Central memory CD4-positive, alpha-beta T cell (primary cell): ENCODE results near the gene ANO3.
"Not testable (repeated sequence)": the region's sequence is repeated elsewhere in the genome, so short reads cannot be mapped to it uniquely, and the experiment has no call there.

Source experiments
- DNase-seq: peaks from one replicate; pipeline ENCODE4 v3.0.0; 2022

ANO3 gene

GRCh38 chr11:26579683-26580082, 247.8 kb downstream of the ANO3 start:
- no peak for DNase-seq

- DNase-seq = no peak
These were observed 249.0 kb downstream of the ANO3 start for GRCh38 chr11:26580929-26581328.

DNA sequence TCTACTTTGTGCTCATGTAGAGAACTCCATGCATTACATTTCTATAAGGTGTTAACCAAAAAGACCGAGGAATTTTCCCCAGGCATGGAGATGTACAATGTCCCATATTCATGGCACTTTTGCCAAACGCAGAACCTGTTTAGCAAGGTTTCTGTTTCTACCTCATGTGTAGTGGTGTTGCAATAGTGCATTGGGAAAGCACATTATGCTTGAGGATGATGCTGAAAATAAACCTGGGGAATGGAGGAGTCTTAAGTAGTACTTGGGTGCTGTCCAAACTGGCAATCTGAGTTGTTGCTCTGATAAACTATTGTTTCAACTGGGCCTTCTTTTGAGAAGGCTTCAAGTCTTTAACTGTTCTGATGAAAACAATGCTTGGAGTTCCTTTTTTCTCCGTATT, 251.6 kb downstream of the ANO3 start:
- no peak for DNase-seq

DNA sequence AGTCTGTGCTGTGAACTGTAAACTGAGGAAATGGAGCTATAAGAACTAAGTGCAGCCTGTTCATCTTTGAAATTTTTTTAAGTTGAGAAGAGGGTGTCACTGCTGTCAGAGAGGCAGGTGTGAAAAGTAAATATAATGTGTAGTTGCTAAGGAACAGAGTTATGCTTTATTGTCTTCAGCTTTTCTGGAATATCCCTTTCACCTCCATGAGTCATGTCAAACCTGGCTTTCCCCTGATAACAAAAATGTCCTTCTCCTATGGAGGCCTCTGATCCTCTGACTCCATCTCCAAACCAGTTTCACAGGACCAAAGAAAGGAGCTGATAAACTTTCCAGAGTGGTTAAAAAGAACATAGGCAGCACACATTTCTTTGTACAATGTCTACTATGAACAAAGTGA, 252.9 kb downstream of the ANO3 start:
- DNase-seq = no peak

GRCh38 chr11:26587073-26587472, 255.1 kb downstream of the ANO3 start:
- no peak for DNase-seq

- no peak for DNase-seq
These were observed 261.8 kb downstream of the ANO3 start for GRCh38 chr11:26593691-26594090.

- not testable (repeated sequence) for DNase-seq
These were observed 263.4 kb downstream of the ANO3 start for GRCh38 chr11:26595207-26595865.

DNA sequence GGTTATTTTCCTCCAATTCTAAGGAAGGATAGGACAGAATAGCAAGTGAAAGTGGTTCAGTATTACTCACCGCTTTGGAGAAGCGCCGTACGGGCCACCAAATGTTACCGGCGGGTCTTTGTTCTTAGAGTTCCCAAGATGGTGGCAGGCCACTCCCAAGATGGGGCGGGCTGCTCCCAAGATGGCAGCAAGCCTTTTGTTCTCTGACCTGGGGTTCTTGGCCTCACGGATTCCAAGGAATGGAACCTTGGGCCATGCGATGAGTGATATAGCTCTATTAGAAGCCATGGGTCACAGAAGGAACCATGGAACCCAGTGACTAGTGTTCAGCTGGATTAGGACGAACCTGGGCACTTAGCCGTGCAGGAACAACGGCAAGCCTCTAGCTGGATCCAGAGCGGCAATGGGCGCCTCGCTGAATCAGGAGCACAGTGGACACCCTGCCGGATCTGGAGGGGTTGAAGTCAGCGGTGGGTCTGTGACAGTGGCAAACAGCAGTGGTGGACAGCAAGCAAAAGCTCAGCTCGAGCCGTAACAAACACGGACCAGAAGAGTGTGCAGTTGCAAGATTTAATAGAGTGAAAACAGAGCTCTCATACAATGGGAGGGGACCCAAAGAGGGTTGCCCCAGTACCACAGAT, 265.2 kb downstream of the ANO3 start:
- not testable (repeated sequence) for DNase-seq

- no peak for DNase-seq
These were observed 266.0 kb downstream of the ANO3 start for GRCh38 chr11:26597899-26598298.

GRCh38 chr11:26599425-26599824, 267.5 kb downstream of the ANO3 start:
- DNase-seq = no peak

GRCh38 chr11:26599876-26600434, 268.0 kb downstream of the ANO3 start:
- DNase-seq = no peak

GRCh38 chr11:26607725-26608506, 276.0 kb downstream of the ANO3 start:
- no peak for DNase-seq

DNA sequence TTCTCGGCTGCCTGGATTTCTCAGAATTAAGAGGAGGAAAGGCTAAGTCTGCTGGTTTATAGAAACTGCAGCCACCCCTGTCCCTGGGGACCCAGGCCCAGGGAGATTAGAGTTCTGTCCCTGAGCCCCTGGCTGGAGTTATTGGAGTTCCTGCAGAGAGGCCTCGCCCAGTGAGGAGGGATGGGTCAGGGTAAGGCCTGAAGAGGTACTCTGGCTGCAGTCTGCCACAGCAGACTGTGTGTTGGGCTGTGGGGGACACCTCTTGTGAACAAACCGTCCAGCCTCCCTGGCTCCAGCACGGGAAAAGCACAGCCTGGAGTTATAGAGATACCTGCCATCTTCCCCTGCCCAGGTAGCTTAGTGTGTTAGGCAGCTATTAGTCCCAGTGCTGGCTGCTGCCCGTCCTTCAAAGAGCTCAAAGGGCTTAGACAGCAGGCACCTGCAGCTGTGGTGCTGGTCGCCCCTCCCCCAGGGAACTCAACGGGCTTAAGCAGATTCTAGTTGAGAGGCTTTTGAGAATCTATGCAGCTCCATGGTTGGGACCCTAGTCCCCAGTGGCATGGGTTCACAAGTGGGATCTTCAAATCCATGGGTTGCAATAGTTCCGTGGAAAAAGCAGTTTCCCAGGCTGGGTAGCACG, 276.7 kb downstream of the ANO3 start:
- no peak for DNase-seq

GRCh38 chr11:26613759-26614158, 281.8 kb downstream of the ANO3 start:
- no peak for DNase-seq

DNA sequence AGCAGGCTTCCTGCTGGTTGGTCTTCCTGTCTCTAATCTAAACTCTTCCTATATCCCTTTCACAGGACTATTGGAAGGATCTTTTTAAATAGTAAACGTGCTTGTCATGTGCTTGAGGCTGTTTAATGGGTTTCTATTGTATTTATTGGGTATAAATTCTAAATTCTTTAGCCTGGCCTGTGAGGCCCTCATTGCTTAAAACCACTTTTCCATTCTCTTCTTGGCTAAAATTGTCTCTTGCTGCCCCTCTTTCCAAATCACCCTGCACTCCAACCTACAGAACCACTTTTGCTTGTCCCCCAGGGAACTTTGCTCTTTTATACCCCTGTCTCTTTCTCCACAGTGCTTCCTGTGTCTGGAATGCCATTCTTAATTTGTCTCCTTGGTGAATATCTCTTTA, 286.5 kb downstream of the ANO3 start:
- no peak for DNase-seq

- no peak for DNase-seq
These were observed 288.5 kb downstream of the ANO3 start for GRCh38 chr11:26620282-26621045.

- no peak for DNase-seq
These were observed 289.2 kb downstream of the ANO3 start for GRCh38 chr11:26621132-26621531.

DNA sequence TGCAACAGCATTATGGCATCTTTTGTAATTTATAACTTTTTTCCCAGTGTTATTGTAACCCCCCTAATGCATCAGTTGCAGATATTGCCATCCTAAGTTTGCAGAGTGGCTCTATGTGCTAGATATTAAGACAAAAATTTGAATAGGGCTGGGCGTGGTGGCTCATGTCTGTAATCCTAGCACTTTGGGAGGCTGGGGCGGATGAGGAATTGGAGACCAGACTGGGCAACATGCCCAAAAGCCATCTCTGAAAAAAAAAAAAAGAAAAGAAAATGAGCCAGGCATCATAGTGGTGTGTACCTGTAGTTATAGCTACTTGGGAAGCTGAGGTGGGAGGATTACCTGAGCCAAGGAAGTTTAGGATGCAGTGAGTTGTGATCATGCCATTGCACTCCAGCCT, 290.3 kb downstream of the ANO3 start:
- DNase-seq = no peak

DNA sequence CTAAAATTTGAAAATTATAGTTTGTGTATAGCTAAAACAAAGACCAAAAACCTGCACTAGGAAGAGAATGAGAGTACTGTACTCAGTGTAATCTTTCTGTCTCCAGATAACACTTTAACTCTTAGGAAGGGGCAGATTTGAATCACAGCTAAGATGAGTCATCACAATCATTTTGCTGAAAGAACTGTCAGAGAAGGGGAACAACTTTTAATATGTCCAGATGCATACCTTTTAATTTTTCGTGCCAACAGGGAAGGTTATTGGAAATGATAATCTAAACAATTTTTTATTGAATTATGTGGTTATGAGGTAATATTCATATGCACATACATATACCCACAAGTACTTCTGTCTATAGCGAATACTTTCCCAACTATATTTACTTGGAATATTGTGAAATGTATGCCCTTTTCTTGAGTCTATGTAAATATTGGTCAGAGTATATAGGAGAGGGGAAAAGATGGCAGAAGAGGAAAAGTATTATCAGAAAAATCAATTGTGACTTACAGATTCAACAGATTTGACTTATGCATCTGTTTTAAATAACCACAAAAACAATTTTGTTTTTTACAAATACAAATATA, 291.2 kb downstream of the ANO3 start:
- no peak for DNase-seq

GRCh38 chr11:26626346-26626745, 294.4 kb downstream of the ANO3 start:
- no peak for DNase-seq

DNA sequence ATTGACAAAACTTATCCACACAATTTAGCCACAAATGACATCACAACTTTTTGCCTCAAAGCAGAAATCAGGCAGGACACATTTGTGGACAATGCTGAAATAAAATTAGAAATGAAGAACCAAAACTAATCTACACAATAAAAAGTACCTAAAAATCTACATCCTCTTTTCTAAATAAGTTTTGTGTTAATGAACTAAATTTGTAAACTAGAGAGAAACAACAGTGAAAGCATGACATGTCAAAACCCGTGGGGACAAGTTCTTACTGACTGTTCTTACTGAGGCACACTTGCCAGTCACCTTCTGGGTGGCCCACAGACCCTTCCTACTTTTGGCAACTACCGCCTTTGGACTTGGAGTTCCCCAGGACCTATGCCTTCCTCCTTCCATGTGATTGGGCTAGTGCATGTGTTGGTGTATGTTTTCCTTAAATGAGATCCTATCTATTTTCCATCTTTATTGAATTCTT, 300.8 kb downstream of the ANO3 start:
- no peak for DNase-seq

GRCh38 chr11:26643314-26643713, 311.4 kb downstream of the ANO3 start:
- DNase-seq = not testable (repeated sequence)
